Breast epithelium (tissue), 3 donors: Measurements from ENCODE around the gene SNRPD3.

Experiments
- POLR2A ChIP-seq: fragments of 450-650 bp; IDR thresholded peaks from one replicate; pipeline ENCODE4 v1.6.1; 2016; ENCODE audit warnings: antibody characterized with exemption, mild to moderate bottlenecking, moderate library complexity
- POLR2AphosphoS5 ChIP-seq, 3 donors: sonication (generic); formaldehyde crosslinking; IDR thresholded peaks; one replicate each; pipeline ENCODE4 v1.6.1; 2017; ENCODE audit warnings: antibody characterized with exemption in 3 of 3
- TF ChIP-seq, protein P1 (sequence below), 3 donors: fragments of 450-650 bp; IDR thresholded peaks; one replicate each; pipeline ENCODE4 v1.5.1; 2016 to 2017; ENCODE audit warnings: antibody characterized with exemption in 3 of 3, mild to moderate bottlenecking in 3 of 3, moderate library complexity in 3 of 3

DNA sequence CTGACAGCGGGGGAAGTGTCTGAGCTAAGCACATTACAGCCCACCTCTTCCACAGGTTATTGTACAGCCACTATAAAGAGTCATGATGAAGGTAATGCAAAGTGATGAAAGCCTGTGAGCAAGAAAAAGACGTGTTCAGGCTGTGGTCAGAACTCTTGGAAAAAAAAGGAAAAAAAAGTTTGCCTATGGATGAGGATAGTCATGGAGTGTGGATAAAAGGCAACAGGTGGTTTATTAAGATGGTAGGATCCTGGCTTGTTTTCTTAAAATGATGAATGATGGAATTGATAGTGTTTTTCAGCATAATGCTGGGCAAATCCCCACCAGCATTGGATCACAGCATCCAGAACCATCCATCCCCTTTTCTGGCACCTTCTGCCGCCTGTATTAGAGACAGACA is 37.6 kb upstream of the SNRPD3 start:
- TF ChIP-seq, protein P1, sequence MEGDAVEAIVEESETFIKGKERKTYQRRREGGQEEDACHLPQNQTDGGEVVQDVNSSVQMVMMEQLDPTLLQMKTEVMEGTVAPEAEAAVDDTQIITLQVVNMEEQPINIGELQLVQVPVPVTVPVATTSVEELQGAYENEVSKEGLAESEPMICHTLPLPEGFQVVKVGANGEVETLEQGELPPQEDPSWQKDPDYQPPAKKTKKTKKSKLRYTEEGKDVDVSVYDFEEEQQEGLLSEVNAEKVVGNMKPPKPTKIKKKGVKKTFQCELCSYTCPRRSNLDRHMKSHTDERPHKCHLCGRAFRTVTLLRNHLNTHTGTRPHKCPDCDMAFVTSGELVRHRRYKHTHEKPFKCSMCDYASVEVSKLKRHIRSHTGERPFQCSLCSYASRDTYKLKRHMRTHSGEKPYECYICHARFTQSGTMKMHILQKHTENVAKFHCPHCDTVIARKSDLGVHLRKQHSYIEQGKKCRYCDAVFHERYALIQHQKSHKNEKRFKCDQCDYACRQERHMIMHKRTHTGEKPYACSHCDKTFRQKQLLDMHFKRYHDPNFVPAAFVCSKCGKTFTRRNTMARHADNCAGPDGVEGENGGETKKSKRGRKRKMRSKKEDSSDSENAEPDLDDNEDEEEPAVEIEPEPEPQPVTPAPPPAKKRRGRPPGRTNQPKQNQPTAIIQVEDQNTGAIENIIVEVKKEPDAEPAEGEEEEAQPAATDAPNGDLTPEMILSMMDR (IDR thresholded peaks at IDR 0.05), result no peak
- no peak for TF ChIP-seq POLR2AphosphoS5 (IDR thresholded peaks at IDR 0.05)
- TF ChIP-seq POLR2A, result no peak
